GM19043 (cell line): ENCODE results near the gene SYT12.
"Not testable (repeated sequence)": the region's sequence is repeated elsewhere in the genome, so short reads cannot be mapped to it uniquely, and the experiment has no call there.

Experiments used
- ATAC-seq: cut with Tn5 transposase; IDR thresholded peaks from one replicate; pipeline ENCODE4 v1.9.1; 2021; ENCODE audit warnings: low read depth; ENCODE audit not compliant: unreplicated experiment

SYT12 gene

GRCh38 chr11:67022961-67023956, at the start of gene SYT12:
Gene SYT12 (plus strand): TSS chr11:67023134. CDS start chr11:67030145, 7,011 bp downstream.
- ATAC-seq: no peak

GRCh38 chr11:66973956-66974580, 48.9 kb upstream of the SYT12 start:
- no peak for ATAC-seq

DNA sequence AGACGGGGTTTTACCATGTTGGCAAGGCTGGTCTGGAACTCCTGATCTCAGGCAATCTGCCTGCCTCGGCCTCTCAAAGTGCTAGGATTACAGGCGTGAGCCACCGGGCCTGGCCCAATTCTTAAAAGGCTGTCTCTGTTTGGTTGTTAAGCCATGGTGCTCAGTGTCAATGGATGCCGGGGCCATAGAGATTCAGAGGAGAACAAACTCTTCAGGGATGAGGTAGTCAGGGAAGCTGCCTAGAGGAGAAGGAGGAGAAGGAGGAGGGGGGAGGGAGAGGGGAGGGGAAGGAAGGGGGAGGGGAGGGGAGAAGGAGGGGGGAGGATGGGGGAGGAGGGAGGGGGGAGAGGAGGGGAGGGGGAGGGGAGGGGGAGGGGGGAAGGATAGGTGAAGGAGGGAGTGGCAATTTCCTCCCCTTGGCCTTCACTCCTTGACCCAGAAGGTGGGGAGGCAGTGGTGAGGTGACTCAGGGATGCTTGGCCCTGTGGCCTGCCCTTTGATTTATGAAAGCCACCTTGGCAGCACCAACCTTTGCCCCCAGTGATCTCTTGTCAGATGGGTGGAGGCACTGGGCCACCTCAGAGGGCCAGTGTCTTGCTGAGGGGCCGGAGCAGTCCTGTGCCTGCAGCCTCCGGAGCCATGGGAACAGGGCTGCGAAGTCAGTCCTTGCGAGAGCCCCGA, 48.1 kb upstream of the SYT12 start, which contains the start of gene C11orf86:
Gene C11orf86 (plus strand): TSS at position 581 of the 681 bp plus-strand sequence. CDS start 59 bp downstream, at position 640.
- no peak for ATAC-seq

DNA sequence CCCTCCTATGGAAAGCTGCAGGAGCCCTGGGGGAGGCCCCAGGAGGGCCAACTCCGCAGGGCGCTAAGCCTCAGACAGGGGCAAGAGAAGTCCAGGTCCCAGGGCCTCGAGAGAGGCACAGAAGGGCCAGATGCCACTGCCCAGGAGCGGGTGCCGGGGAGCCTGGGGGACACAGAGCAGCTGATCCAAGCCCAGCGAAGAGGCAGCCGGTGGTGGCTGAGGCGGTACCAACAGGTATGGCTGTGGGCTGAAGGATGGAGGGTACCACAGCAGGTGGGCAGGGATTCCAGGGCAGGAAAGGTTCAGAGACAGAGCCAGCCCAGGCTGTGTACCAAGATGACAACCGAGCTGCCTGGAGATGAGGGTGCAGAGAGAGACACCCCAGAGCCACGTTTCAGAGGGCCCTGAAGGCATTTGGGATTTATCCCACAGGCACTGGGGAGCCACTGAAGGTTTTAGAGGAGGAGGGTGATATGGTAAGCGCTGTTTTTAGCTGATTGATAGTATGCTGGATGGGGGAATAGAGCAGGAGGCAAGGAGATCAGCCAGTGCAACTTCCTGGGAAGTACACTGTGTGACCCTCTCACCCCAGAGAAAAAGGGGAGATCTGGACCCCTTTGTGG, 47.4 kb upstream of the SYT12 start:
- ATAC-seq: no peak

GRCh38 chr11:66976028-66976467, 46.9 kb upstream of the SYT12 start:
- no peak for ATAC-seq

GRCh38 chr11:66976925-66977324, 46.0 kb upstream of the SYT12 start:
- ATAC-seq: no peak

- ATAC-seq: no peak
Observed at GRCh38 chr11:66978229-66978628, 44.7 kb upstream of the SYT12 start.

GRCh38 chr11:66978717-66979116, 44.2 kb upstream of the SYT12 start:
- ATAC-seq: no peak

DNA sequence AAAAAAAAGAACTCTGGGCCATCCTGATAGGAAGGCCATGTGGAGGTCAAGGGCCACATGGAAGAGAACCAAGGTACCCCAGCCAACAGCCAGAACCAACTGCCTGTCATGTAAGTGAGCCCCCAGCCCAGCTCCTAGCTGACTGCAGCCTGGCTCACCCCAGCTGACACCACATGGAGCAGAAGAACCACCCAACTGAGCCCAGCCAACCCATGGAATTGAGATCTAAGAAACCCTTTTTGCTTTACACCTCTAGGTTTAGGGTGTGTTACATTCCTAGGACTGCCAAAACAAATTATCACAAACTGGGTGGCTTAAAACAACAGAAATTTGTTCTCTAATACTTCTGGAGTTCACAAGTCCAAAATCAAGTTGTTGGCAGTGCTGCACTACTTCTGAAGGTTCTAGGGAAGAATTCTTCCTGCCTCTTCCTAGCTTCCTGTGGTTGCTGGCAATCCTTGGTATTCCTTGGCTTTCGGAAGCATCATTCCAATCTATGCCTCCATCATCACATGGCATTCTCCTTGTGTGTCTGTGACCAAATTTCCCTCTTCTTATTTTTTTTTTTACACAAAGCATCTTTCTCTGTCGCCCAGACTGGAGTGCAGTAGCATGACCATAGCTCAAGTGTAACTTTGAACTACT, 43.5 kb upstream of the SYT12 start:
- no peak for ATAC-seq

DNA sequence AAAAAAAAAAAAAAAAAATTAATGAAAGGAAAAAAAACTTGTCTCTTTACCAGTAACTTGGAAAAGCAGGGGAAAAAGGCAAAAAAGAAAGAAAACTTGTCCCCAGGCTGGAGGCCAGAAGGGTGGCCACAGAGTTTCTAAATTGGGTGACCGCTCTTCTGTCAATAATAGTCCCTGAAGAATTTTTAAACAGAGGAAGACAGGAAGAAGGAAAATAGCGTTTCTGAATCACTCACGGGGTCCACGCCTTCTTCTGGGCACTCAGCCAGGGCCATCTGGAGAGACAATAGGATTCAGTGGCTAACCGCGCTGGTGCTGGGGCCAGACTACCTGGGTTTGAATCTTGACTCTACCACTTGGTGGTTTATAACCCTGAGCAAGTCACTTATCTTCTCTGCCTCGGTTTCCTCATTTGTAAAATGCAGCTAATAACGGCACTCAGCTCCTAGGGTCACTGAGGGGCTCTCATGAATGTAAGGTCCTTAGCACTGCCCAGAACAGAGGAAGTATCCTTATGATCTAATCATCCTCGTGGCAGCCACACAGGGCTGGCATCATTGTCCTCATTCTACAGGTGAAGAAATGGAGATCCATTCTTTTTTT, 40.9 kb upstream of the SYT12 start:
- no peak for ATAC-seq

DNA sequence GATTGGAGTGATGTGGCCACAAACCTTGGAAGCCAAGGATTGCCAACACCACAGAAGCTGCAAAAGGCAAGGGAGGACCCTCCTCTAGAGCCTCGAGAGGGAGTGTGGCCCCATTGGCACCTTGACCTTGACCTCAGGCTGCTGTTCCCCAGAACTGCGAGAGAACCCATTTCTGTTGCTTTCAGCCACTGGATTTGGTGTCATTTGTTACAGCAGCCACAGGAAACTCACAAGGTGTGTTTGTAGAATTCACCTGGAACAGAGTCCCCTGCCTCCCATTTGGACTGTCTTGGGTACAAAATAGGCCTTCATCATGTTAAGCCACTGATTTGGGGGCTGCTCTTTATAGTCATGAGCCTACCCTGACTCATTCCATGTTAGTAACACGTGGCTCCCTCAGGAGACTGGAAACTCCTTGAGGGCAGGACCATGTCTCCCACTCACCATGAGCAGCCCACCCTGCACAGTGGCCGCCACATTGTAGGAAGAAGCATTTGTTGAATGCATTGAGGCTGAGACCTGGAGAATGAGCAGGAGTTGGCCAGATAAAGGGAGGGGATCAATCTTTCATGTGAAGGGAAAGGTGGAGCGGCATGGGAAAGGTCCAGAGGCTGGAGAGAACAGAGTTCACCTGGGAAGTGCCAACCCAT, 39.5 kb upstream of the SYT12 start:
- no peak for ATAC-seq

GRCh38 chr11:66985508-66986177, 37.3 kb upstream of the SYT12 start:
- no peak for ATAC-seq

- no peak for ATAC-seq
Observed at GRCh38 chr11:66986178-66986545, 36.8 kb upstream of the SYT12 start.

GRCh38 chr11:66987158-66987620, 35.7 kb upstream of the SYT12 start:
- ATAC-seq: no peak

DNA sequence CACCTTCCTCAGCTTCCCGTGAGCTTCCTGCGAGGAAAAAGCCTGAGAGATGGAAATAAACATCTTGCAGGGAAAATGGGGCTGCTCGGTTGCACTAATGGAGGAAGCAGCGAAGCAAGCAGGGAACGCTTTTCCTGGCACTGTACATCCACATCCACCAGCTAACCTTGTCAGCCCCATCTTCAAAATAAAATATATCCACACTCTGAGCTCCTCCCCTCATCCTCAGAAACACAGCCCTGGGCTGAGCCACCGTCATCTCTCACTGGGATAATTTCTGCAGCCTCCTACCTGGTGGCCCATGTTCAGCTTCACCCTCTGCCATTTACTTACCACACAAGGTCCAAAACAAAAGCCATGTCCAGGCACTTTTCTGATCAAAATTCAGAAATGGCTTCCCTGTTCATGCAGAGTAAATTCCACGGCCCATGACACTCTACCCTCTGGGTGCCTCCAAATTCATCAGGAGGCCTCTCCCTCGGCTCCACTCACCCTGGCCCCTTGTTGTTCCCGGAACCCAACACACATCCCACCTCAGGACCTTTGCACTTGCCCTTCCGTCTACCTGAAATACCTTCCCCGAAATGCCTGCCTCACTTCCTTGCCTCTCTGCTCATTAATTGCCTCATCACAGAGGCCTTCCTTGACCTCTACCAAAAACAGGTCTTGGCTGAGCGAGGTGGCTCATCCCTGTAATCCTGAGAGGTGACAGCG, 34.9 kb upstream of the SYT12 start:
- ATAC-seq: no peak

- not testable (repeated sequence) for ATAC-seq
Observed at GRCh38 chr11:66988741-66989140, 34.2 kb upstream of the SYT12 start.

DNA sequence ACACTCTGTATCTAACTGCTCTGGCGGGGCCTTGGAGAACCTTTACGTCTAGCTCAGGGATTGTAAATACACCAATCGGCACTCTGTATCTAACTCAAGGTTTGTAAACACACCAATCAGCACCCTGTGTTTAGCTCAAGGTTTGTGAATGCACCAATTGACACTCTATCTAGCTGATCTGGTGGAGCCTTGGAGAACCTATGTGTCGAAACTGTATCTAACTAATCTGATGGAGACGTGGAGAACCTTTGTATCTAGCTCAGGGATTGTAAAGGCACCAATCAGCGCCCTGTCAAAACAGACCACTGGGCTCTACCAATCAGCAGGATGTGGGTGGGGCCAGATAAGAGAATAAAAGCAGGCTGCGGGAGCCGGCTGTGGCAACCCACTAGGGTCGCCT, 33.6 kb upstream of the SYT12 start:
- not testable (repeated sequence) for ATAC-seq

DNA sequence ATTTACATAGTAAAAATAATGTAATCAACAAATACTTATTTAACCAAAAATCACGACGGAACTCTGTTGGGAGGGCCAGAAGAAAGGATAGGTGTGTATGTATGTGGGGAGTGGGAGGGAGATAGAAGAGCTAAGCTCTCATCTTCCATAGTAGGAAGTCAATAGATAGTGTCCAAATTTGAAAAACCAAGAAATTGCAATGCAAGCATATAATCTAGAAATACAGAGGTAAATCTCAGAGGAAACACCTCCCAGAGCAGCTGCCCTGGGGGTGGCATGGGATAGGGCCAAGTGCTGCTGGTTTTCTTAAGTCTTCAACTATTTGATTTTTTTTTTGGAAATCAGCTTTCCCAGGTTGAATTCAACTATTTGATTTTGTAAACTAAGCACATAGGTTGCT, 30.9 kb upstream of the SYT12 start:
- ATAC-seq: no peak
